Measurements from ENCODE around the gene CALCOCO1. TPM values are rescaled to one million over a fixed set of nuclear protein-coding genes. Genes with fewer than 3 reads are reported as not detected.

Gene CALCOCO1
- total and polyA plus RNA-seq, 9 of the 15 experiments (the other 6 are each of a cell fraction or from before 2014, with no cell fraction given), result 1.9 to 31.8 (median 11.0) TPM

DNA sequence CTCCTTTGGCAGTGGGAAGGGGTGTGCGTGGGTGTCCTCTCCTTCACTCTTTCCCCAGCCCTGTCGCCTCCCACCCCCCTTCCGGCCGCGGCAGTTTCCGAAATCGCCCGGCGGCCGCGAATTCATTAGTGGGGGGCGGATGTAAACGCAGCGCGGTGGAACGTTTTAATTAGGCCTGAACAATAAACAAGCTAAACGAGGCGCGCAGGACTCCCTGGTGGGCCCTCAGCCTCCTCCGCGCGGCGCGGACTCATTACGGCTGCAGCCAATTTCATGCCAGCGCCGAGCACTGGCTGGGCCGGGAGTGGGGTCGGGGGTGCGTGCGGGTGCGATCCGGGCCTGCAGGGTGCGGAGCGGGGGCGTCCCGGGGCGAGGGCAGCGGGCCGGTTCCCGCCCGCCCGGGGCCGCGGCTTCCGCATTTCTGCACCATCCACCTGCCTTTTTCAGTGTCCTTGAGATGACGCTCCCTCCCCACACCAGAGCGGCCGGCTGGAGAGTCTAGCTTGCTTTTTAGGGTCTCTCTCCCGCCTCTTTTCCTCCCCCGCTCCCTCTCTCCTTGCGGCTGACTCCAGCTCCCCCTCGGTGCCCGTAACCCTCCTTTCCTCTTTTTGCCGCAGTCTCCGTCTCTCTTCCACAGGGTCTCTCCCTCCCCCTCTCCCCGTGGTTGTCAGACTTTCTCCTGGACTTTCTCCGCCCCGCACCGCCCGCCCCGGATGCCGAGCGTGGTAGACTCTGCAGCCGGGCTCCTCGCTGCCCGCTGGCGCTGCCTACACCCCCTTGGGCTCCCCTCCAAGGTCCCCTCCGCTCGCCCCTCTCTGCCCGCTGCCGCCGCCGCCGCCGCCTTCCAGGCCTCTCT is 24.3 kb upstream of the CALCOCO1 start, which contains the start of gene CISTR:
TSS of gene CISTR (minus strand) at position 644 of the 856 bp plus-strand sequence.
- Histone ChIP-seq H3K36me3 (ENCODE audit: control insufficient read depth, insufficient read depth, low read length) (no peaks in the 10 kb centered on the region), H3K27ac (ENCODE audit: extremely low read depth, low read depth, low read length) (no peak within 1 kb of the TSS), H2AFZ (ENCODE audit: low read depth, low read length) (no peak within 1 kb of the TSS), H3K79me2 (ENCODE audit: control insufficient read depth, insufficient read depth, low read length) (no peaks in the 10 kb centered on the region), H3K4me3 (no peak within 1 kb of the TSS), H3K9ac (ENCODE audit: insufficient read depth in 1 of 2, low read depth in 2 of 2, low read length in 2 of 2) (peak within 1 kb of the TSS in 1 of 2 experiments; percentile 7; a peak in 1 of 4 replicates), H3K4me2 (ENCODE audit: insufficient read depth, low read length) (no peak within 1 kb of the TSS), H3K9me3 (replicated peaks; ENCODE audit: control insufficient read depth, insufficient read depth, low read depth, low read length) (no peaks in the 10 kb centered on the region), H3K27me3 (ENCODE audit: control insufficient read depth in 2 of 2, insufficient read depth in 2 of 2, low read length in 2 of 2) (peaks cover 53 to 86% of the 10 kb centered on the region in 2 experiments), H3K4me1 (replicated peaks in 1 of 2; ENCODE audit: control insufficient read depth in 2 of 2, insufficient read depth in 2 of 2, low read length in 2 of 2) (peaks cover 0 to 16% of the 10 kb centered on the region in 2 experiments; a peak in 4 of 5 replicates), H4K20me1 (replicated peaks; ENCODE audit: control insufficient read depth, insufficient read depth, low read length) (0 out of 2 replicates have a peak, but pooled peaks cover 4% of the 10 kb centered on the region), H3K9me1 (ENCODE audit: control insufficient read depth, insufficient read depth, low read length) (no peaks in the 10 kb centered on the region)
- intact Hi-C loops (cut with micrococcal nuclease) (no loop called here), in situ Hi-C loops (cut with MboI) (loop anchor here (25.0 kb wide), 1 partner anchor 461 kb away; no protein-coding TSS in a partner anchor)
- ATAC-seq, result 0 out of 3 replicates have a peak, but pooled peaks have one; percentile 16
- BruUV-seq (replicated peaks), result no TSS peak
- WGBS (ENCODE audit: insufficient coverage, low coverage, missing lambda C conversion rate), result 11% methylated on average over 60 of the region's 76 CpGs
- no peak for TF ChIP-seq CBX2 (IDR thresholded peaks at IDR 0.05; ENCODE audit: insufficient read depth, low read length, poor library complexity, severe bottlenecking)
- TF ChIP-seq MIER1 (IDR thresholded peaks at IDR 0.05; ENCODE audit: low read depth), result no peak
- peak; percentile 40; the same call in 1 of the 2 replicates for TF ChIP-seq SPI1 (IDR thresholded peaks at IDR 0.05; ENCODE audit: borderline replicate concordance, low read depth, low read length)
- no peak for TF ChIP-seq ELF4 (CRISPR knock-in tag; IDR thresholded peaks at IDR 0.05)
- TF ChIP-seq, protein P1, sequence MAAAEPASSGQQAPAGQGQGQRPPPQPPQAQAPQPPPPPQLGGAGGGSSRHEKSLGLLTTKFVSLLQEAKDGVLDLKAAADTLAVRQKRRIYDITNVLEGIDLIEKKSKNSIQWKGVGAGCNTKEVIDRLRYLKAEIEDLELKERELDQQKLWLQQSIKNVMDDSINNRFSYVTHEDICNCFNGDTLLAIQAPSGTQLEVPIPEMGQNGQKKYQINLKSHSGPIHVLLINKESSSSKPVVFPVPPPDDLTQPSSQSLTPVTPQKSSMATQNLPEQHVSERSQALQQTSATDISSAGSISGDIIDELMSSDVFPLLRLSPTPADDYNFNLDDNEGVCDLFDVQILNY (CRISPR knock-in tag; IDR thresholded peaks at IDR 0.05), result no peak
- TF ChIP-seq PYGO2 (tag; IDR thresholded peaks at IDR 0.05), result no peak
- TF ChIP-seq, protein P2, sequence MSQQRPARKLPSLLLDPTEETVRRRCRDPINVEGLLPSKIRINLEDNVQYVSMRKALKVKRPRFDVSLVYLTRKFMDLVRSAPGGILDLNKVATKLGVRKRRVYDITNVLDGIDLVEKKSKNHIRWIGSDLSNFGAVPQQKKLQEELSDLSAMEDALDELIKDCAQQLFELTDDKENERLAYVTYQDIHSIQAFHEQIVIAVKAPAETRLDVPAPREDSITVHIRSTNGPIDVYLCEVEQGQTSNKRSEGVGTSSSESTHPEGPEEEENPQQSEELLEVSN (IDR thresholded peaks at IDR 0.05; ENCODE audit: borderline replicate concordance in 1 of 2, extremely low read depth in 1 of 2, insufficient read depth in 1 of 2, insufficient read length in 1 of 2, low read depth in 1 of 2, low read length in 1 of 2, poor library complexity in 1 of 2, severe bottlenecking in 1 of 2), result peak in 1 of 2 experiments; percentile 43
- TF ChIP-seq L3MBTL2 (IDR thresholded peaks at IDR 0.05), result peak; percentile 18; the same call in 1 of the 2 replicates
- ChIA-PET POLR2A (interaction anchor here (0.7 kb wide), 1 partner anchor 102 kb away, joined by 3 read pairs; no protein-coding TSS in a partner anchor), CTCF (ENCODE audit: low intra/inter-chr PET ratio) (interaction anchor here (1.0 kb wide), 1 partner anchor 9 kb away, joined by 3 read pairs; no protein-coding TSS in a partner anchor)
- peak in 1 of 4 experiments; percentile 28 for DNase-seq (ENCODE audit: extremely low read depth in 1 of 4, low spot score in 3 of 4)
- FAIRE-seq, result no peak
